GOT3 (cell line): ENCODE data around the gene NPPA.

Source experiments
- DNase-seq: peaks from one replicate; lab custom pipeline; 2025; ENCODE audit warnings: mixed read lengths; lab: John Stamatoyannopoulos, UW

Gene NPPA

GRCh38 chr1:11842154-11843041, 5.2 kb downstream of the NPPA start:
- DNase-seq, result no peak

GRCh38 chr1:11841245-11842153, 6.1 kb downstream of the NPPA start:
- no peak for DNase-seq

- DNase-seq, result no peak
Measured at GRCh38 chr1:11839727-11840705, 7.6 kb downstream of the NPPA start.

- DNase-seq, result no peak
Measured at GRCh38 chr1:11838349-11839272, 9.0 kb downstream of the NPPA start.

- DNase-seq, result no peak
Measured at GRCh38 chr1:11837767-11838348, 9.7 kb downstream of the NPPA start.

- DNase-seq, result no peak
Measured at GRCh38 chr1:11836955-11837766, 10.4 kb downstream of the NPPA start.

GRCh38 chr1:11835441-11836225, 11.9 kb downstream of the NPPA start:
- DNase-seq, result no peak

- no peak for DNase-seq
Measured at GRCh38 chr1:11833900-11834299, 13.7 kb downstream of the NPPA start.

- no peak for DNase-seq
Measured at GRCh38 chr1:11833497-11833896, 14.1 kb downstream of the NPPA start.

GRCh38 chr1:11831945-11832725, 15.4 kb downstream of the NPPA start:
- no peak for DNase-seq

GRCh38 chr1:11828511-11828910, 19.1 kb downstream of the NPPA start:
- DNase-seq, result no peak

- DNase-seq, result no peak
Measured at GRCh38 chr1:11826946-11827345, 20.6 kb downstream of the NPPA start.

GRCh38 chr1:11825131-11825530, 22.5 kb downstream of the NPPA start:
- no peak for DNase-seq

- no peak for DNase-seq
Measured at GRCh38 chr1:11823366-11824137, 24.0 kb downstream of the NPPA start.

GRCh38 chr1:11822091-11822490, 25.5 kb downstream of the NPPA start:
- no peak for DNase-seq

GRCh38 chr1:11817192-11817591, 30.4 kb downstream of the NPPA start:
- no peak for DNase-seq

- no peak for DNase-seq
Measured at GRCh38 chr1:11813021-11813420, 34.6 kb downstream of the NPPA start.
